Stimulated activated CD4-positive, alpha-beta T cell treated with anti-CD3 and anti-CD28 coated beads, Interleukin-15, amount 100 ng/mL, for 48 hours (primary cell): Measurements from ENCODE around the gene TCEAL8.
A peak's percentile ranks its signal among the peaks of the same experiment; 100 is the strongest.
"Not testable (repeated sequence)": the region's sequence is repeated elsewhere in the genome, so short reads cannot be mapped to it uniquely, and the experiment has no call there.

ENCODE experiments used
- DNase-seq, 2 donors: peaks; one replicate each; pipeline ENCODE4 v3.0.0-alpha.2; 2020; ENCODE audit warnings: low read depth in 2 of 2

TCEAL8 gene, protein sequence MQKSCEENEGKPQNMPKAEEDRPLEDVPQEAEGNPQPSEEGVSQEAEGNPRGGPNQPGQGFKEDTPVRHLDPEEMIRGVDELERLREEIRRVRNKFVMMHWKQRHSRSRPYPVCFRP

GRCh38 chrX:103254921-103255493 is at the start of gene TCEAL8:
Gene TCEAL8 (minus strand): TSS chrX:103255155. CDS start chrX:103253979, 1,176 bp downstream.
- DNase-seq = peak; percentile 33 to 42

DNA sequence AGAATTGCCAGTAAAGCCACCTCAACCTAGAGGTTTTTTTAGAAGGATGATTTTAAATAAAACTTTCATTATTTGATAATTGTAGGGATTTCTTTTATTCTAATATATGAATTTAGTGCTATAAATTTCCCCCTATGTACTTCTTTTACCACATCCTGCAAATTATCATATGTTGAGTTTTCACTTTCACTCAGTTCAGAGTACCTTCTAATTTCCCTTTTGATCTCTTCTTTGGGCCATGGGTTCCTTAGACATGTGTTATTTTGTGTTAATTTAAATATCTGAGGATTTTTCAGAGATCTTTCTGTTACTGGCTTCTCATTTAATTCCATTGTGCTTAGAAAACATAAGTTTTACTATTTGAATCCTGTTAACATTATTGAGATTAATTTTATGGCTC is 49.8 kb upstream of the TCEAL8 start:
- no peak for DNase-seq

DNA sequence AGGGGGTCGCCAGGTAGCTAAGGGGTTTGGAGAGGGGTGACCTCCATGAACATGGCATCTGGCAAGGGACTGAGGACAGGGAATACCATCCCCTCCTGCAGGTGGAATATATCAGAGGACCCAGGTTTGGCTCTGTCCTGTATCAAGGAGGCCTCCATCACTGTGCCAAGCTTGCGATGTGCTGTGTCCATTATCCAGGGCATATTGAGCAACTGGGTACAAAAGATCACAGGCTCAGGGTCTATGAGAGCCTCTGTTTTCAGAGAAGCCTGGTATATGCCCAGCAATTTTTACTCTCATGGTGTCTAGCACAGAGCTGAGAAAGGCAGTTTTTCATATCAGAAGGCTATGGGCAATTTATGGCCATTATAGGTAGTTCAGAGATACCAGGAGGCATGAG is 38.2 kb upstream of the TCEAL8 start:
- no peak for DNase-seq

GRCh38 chrX:103279624-103280023 is 24.7 kb upstream of the TCEAL8 start:
- DNase-seq = no peak

GRCh38 chrX:103276581-103277002 is 21.6 kb upstream of the TCEAL8 start, which contains the start of gene TCEAL5:
Gene TCEAL5 (minus strand): TSS chrX:103276750. CDS start chrX:103274563, 2,187 bp downstream.
- DNase-seq = no peak

DNA sequence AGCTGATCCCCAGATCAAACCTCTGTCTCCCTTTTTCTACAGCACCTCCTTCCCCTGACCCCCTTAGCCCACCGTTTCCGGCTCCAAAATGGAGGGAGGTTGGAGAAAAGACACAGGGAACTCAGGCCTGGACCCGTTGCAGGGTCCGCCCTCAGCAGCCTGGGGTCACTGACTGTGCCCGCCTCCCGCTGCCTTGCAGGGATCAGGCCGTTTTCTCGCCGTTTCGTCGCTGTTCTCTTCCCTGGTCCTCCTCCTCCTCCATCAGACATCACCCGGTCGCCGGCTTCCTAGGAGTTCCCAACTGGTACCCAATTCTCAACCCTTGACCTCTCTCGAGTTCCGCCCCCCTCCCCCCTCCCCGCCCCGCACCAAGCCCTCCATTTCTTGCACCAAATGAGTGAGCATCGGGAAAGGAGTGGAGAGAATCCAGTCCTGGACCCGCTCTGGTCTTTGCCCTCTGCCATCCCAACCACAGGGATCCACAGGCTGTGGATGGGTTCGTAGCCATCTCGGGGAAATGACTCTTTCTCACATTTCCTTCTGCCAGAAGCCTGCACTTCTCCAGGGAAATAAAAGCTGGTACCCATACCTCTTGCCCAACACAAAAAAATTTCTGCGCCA is 21.1 kb upstream of the TCEAL8 start:
- no peak for DNase-seq

DNA sequence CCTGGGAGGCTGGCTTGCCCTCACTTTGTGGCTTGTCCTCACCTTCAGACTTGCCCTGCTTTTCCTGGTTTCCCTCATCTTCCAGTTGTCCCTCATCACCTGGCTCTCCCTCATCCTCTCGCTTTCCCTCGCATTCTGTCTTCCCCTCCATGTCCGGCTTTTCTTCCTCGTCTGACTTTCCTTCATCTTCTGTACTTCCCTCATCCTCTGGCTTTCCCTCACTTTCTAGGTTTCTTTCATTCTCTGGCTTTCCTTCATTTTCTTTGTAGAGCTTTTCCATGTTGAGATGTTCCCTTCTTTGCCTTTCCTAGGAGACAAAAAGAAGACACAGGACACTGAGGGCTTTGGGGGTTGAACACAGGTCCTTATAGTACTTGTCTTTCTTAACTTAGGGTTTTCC is 19.3 kb upstream of the TCEAL8 start:
- DNase-seq = no peak

GRCh38 chrX:103258275-103258674 is 3.3 kb upstream of the TCEAL8 start:
- no peak for DNase-seq

GRCh38 chrX:103256651-103257050 is 1.7 kb upstream of the TCEAL8 start:
- DNase-seq = no peak

DNA sequence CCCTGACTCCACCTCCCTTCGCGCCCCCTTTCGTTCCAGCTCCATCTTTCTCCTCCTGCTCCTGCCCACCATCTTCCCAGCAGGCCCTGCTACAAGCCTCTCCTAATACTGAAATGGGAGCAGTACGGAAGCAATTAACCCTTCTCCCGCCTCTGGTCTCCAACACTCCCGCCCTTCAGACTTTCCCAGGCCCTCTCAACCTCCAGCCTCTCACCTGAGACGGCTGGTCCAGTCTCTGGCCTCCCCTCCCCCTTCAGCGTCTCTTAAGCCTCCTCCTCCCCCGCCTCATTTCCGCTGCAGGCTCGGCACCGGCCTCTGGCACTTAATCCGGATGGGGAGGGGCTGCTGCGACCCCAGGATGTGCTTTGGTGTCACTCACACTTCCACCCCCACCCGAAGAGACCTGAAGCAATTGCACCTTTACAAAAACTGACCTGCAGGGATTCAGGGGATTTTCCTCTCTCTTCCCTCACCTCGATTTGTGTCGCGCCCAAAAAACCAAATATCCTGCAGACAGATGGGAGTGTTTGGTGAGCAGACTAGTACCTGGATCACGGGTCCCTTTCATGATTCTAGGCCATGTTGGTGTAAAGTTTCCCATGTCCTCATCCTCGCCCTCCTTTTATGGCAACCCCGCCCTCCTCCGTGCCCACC is 657 bp downstream of the TCEAL8 start:
- DNase-seq = peak; percentile 4 to 17

- no peak for DNase-seq
These were observed 1.3 kb downstream of the TCEAL8 start for GRCh38 chrX:103253608-103254007.

DNA sequence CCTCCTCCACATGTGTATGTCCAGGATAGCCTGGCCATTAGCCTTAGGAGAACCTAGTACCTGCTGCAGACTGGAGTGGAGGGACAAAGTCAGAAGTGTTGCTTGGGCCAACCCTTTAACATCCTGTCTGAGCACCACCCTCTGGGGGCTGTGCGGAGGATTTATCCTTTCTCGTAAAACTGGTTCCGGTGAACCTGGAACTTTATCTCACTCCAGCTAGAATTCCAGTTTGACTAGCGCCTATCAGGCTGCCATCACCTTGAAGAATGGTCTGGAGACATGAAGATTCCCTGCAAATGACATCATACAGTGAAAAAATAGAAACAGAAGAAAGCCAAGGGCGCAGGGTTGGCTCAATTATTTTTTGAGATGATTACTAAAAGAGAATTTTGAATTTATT is 4.0 kb downstream of the TCEAL8 start:
- no peak for DNase-seq

DNA sequence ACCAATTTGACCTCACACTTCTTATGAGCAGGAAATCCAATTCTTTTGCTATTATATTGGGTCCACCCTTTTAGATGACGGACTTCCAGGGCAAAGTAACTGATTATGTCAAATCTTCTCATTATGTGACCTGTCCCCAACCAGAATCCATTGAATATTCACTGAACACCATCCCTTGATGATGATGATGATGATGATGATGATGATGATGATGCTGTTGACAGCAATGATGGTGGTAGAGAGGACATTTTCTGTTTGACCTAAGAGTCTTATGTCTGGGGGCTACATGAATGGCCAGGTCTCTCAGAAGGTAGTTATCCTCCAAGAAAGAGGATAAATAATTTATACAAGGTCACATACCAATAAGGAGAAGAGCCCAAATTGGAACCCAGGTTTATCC is 5.2 kb downstream of the TCEAL8 start:
- DNase-seq = no peak

- DNase-seq = no peak
These were observed 6.4 kb downstream of the TCEAL8 start for GRCh38 chrX:103248553-103248952.

GRCh38 chrX:103240155-103240554 is 14.8 kb downstream of the TCEAL8 start:
- DNase-seq = no peak

- no peak for DNase-seq
These were observed 18.7 kb downstream of the TCEAL8 start for GRCh38 chrX:103236296-103236695.

DNA sequence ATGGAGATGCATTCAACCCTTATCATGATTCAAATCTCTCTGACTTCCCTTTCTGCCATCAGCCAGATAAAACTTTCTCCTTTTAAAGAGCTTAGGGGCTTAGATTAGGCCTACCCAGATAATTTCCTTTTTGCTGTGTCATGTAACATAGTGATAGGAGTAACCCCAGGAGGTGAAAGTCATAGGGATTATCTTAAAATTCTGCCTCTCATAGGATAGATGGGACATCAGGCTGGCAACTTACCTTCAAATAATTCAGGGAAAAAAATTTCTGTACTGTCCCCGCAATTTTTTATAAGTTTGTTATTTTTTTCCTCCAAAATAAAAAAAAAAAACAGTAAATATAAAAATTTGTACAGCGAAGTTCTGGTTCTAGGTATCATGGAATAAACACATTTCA is 19.3 kb downstream of the TCEAL8 start:
- DNase-seq = not testable (repeated sequence)

- no peak for DNase-seq
These were observed 20.1 kb downstream of the TCEAL8 start for GRCh38 chrX:103234869-103235268.

DNA sequence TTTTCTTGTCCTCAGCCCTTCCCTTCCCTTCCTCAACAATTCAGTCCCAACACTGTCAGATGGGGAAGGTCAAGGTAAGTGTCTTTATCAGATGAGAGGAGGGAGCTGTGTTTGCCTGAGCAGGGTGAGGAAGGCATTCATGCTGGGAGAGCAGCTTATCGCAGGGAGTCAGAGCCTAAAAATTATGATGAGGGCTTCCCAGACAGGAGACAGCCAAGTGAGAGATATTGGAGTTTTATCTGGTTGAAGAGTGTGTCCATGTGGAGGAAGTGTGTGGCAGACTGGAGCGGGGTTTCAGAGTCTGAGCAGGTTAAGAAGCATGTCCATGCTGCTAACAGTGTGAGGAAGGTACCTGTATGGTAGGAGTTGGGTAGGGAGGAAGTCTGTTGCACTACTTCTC is 21.7 kb downstream of the TCEAL8 start:
- DNase-seq = no peak

DNA sequence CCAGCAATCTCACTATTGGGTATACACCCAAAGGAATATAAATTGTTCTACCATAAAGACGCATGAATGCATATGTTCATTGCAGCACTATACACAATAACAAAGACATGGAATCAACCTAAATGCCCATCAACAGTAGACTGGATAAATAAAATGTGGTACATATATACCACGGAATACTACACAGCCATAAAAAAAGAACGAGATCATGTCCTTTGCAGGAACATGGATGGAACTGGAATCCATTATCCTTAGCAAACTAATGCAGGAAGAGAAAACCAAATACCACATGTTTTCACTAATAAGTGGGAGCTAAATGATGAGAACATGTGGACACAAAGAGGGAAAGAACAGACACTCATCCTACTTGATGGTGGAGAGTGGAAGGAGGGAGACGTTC is 29.0 kb downstream of the TCEAL8 start:
- DNase-seq = not testable (repeated sequence)

DNA sequence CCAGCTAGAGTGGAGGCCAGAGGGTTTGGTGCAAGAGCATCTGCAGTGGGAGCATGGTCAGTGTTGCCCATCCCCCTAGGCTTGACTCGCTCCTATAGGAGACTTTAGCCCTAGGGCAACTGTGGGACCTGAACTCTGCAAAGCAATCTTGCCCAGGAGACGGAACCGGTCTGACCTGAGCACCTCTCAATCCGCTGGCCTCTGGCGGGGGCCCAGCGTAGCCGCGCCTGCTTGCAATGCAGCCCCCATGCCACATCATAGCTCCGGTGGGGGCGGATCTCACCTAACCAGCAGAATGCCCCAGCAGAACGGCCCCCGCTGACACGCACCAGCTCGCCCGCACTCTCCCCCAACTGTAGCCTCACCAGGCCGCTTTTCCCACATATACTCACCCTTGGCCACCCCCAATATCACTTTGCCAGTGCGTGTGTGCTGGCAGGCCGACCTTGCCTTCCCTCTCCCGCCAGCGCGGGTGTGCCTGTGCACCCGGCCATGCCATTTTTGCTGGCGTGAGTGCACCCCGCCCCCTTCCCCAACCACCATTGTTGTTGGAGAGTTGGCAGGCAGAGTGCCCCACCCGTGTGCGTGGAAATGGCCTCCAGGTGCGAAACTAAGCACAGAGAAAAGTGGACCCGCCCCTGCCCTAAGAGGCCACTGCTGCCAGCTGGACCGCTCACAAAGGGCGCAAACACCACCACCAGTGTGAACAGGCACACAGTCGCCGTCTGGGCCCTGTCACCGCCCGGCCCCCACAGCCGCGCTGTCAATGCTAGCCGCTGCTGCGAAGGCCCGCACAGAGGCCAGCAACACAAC is 34.2 kb downstream of the TCEAL8 start:
- DNase-seq = no peak

- DNase-seq = no peak
These were observed 39.4 kb downstream of the TCEAL8 start for GRCh38 chrX:103215425-103215991.
